ENCODE results near the gene PODXL2. TPM values are rescaled to one million over a fixed set of nuclear protein-coding genes. Genes with fewer than 3 reads are reported as not detected.

Gene PODXL2, protein sequence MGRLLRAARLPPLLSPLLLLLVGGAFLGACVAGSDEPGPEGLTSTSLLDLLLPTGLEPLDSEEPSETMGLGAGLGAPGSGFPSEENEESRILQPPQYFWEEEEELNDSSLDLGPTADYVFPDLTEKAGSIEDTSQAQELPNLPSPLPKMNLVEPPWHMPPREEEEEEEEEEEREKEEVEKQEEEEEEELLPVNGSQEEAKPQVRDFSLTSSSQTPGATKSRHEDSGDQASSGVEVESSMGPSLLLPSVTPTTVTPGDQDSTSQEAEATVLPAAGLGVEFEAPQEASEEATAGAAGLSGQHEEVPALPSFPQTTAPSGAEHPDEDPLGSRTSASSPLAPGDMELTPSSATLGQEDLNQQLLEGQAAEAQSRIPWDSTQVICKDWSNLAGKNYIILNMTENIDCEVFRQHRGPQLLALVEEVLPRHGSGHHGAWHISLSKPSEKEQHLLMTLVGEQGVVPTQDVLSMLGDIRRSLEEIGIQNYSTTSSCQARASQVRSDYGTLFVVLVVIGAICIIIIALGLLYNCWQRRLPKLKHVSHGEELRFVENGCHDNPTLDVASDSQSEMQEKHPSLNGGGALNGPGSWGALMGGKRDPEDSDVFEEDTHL
- 1 to 10 TPM; 3.2 to 8.8 (median 3.7) TPM for total RNA-seq

DNA sequence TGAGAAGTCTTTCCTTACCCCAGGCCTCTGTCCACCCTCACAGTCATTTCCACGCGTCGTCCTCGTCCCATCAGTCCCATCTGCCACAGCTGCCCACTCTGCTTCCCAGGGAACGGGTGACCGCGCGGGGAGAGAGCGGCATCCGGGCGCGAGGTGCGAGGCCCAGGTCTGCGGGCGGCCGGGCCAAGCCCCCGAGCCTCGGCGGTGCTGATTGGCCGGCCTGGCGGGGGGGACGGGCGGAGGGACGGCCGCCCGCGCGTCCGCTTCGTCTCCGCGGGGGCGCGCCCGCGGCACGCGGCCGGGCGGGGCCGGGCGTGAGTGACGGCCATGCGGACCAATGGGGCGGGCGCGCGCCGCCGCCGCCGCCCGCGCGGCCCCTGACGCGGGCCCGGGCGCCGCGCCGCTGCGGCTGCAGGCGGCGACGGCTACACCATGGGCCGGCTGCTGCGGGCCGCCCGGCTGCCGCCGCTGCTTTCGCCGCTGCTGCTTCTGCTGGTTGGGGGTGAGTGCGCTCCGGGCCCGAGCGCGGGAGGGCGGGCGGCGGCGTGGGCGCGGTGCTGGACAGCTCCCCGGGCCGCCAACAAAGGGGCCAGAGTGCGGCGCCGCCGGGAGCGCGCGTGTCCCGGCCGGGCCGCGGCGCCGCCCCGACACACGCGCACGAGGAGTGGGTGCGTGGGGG, at the start of gene PODXL2:
Gene PODXL2, plus strand, starts transcription at position 398 of the 679 bp plus-strand sequence. Its CDS starts 35 bp downstream, at position 433.
- TF ChIP-seq, protein P1, sequence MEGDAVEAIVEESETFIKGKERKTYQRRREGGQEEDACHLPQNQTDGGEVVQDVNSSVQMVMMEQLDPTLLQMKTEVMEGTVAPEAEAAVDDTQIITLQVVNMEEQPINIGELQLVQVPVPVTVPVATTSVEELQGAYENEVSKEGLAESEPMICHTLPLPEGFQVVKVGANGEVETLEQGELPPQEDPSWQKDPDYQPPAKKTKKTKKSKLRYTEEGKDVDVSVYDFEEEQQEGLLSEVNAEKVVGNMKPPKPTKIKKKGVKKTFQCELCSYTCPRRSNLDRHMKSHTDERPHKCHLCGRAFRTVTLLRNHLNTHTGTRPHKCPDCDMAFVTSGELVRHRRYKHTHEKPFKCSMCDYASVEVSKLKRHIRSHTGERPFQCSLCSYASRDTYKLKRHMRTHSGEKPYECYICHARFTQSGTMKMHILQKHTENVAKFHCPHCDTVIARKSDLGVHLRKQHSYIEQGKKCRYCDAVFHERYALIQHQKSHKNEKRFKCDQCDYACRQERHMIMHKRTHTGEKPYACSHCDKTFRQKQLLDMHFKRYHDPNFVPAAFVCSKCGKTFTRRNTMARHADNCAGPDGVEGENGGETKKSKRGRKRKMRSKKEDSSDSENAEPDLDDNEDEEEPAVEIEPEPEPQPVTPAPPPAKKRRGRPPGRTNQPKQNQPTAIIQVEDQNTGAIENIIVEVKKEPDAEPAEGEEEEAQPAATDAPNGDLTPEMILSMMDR (IDR thresholded peaks at IDR 0.05; ENCODE audit: low read depth), result no peak

DNA sequence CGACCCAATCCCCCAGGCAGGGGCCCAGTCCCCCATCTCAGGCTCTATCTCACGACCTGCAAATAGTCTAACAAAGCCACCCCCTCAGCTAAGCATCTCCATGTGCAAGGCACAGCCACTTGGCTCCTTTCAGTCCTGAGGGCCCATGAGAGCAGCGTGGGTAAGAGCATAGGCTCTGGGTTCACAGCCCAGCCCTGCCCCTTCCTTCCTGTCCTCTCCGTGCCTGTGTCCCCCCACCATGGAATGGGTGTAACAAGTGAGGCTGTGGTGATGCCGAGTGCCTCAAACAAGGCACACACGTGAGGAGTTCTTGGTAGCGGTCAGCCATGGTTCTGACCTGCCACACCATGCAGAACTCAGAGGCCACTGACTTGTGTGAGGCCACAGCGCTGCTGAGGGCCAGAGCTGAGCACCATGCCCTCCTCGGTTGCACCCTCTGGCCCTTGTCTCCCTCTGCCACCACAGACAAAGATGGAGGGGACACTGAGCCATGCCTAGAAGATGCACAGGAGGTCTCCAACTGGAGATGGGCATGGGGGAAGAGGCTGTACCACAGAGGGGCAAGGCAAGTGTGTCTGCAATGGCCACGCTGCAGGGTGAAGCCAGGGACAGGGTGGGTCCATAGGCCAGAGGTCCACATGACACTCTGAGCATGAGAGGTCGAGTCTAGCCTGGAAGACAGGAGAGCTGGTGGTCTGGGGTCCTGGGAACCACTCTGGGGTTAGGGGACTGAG, 48.5 kb upstream of the PODXL2 start:
- TF ChIP-seq, protein P1 (IDR thresholded peaks at IDR 0.05; ENCODE audit: low read depth), result no peak

DNA sequence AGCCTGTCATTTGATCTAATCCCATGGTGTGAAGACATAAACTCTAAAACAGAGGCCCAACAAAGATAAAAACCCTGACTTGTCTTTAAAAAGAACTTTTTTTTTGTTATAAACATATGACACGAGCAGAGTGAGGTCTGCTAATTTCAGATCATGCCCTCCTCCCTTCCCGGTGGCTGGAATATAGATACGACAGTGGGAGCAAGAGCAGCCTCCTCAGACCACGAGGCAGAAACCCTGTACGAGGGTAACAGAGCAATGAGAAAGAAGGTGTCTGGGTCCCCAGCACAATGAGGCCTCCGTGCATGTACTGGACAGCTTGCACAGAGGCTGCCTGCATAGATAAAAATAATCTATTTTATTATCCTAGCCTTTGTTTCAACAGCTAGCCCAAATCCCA, 44.3 kb upstream of the PODXL2 start:
- TF ChIP-seq, protein P1 (IDR thresholded peaks at IDR 0.05; ENCODE audit: low read depth), result no peak

DNA sequence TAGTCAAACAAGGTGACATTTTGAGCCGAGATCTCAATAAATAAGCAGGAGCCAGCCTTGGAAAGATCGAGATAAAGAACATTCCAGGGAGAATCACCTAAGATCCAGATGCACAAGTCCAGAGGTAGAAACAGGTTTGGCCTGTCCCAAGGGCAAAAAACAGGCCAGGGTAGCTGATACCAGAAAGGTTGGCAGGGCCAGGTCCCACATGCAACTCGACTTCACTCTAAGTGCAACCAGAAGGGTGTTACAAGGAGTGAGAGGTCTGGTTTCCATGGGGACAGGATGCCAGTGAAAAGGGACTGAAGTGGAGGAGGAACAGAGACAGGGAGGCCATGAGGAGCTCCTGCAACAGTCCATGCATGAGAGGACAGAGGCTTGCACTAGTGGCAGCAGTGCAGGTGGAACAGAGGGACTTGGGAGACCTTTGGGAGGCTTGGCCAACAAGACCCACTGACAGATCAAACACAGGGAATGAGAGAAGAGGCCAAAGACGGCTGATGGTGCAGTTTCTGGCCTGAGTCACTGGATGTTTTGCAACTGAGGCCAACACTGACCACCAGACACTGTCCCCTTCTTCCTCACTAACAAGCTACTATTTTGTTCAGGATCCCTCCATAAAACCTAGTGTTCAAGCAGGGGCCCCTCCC, 43.7 kb upstream of the PODXL2 start:
- TF ChIP-seq, protein P1 (IDR thresholded peaks at IDR 0.05; ENCODE audit: low read depth), result no peak

DNA sequence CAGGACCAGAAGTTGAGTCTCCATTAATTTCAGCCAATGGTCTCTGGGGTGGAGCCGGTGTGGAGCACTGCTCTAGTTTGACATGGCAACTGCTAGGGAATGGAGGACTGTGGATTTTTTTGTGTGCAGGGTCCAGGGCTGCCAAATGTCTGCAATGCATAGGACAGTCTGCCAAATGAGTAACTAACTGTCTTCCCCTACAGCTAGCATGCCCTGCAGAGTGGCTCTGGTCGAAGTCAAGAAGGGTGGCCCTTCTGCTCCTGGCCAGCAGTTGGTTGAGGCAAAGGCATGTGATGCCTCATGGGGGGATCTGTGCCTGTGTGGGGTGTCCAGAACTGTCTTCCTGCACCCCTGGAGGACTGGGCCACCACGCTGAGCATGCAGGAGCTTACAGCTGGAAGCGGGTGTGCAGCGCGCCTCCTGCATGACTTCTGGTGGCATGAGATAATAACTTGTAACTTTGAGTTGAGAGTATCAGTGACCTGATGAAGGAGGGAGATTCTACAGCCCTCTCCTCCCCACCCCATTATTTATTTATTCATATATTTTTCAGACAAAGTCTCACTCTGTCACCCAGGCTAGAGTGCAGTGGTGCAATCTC, 43.1 kb upstream of the PODXL2 start:
- TF ChIP-seq, protein P1 (IDR thresholded peaks at IDR 0.05; ENCODE audit: low read depth), result no peak

DNA sequence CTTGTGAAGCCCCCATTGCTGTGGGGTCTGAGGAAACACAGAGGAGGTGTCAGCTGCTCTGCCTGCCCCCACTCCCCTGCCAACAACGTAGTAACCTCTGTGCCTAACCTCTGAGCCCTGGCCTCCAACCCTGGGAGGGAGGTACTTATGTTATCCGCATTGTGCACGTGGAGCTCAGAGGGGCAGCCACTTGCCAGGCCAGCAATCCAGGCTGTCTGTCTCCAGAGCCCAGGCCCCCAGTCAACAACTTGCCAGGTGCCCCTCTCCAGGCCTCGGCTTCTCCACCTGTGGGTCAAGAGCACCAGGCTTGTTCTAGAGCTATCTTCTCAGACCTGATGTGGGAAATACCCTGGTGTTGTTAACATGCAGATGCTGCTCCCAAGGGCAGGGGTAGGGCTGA, 41.1 kb upstream of the PODXL2 start:
- TF ChIP-seq, protein P1 (IDR thresholded peaks at IDR 0.05; ENCODE audit: low read depth), result no peak
